ENCODE data around the gene ALOX5.

ALOX5 gene

DNA sequence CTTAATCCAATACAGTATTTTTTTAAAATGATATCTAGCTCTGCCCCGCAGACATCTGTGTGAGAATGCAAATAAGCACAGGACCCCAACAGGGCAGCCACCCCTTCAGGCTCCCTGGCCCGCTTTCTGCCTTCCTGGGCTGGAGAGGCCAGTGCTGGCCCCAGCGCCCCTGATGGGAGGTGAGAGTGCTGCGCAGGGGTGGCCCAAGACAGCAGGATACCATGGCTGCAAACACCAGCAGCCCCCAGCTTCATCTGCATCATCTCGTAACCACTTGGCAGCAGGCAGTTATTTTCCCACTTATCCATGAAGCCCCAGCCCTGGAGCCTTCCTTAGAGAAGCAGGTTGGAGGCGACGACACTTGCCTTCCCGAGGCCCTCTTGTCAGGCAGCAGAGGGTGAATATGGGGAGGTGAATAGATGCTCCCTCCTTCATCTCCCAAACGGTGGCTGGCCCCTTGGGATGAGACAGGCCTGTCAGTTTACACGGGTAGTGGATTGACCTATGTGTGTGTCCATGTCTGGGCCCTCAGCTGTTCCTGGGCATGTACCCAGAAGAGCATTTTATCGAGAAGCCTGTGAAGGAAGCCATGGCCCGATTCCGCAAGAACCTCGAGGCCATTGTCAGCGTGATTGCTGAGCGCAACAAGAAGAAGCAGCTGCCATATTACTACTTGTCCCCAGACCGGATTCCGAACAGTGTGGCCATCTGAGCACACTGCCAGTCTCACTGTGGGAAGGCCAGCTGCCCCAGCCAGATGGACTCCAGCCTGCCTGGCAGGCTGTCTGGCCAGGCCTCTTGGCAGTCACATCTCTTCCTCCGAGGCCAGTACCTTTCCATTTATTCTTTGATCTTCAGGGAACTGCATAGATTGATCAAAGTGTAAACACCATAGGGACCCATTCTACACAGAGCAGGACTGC lies 71.2 kb downstream of the ALOX5 start:
- DNase-seq = no peak

DNA sequence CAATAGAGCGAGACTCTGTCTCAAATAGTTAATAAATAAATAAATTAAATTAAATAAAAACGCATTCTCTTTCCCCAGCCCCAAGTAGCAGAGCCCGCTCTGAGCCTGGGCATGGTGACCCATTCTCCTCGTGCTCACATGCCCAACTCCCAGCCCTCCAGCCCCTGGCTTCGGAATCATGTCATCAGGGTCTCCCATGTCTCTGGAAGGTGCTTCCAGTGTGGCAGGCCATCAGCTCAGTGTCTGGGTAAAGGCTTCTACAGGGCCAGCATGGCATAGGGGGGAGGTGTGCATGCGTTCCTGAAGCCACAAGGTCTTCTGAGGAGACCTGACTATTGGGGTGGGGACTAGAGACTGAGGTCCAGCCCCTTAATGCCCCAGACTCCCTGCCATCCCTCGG lies 72.8 kb downstream of the ALOX5 start:
- no peak for DNase-seq

DNA sequence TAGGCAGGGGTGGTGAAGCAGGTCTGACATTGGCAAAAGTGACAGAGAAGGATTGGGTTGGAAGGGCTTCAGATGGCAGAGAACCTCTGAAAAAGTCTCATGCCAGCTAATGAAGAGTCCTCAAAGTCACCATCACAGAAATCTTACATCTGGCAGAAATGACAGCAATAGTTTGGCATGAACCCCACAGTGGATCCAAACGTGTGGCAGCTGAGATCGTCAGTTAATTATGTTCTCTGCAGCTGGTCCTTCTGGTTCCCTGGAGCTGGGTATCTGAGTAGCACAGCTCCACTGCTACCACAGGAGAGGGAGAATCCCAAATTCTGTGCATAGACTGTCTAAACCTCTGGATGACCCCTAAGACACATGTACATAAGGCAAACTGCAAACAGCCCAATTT lies 73.4 kb downstream of the ALOX5 start:
- DNase-seq = no peak

DNA sequence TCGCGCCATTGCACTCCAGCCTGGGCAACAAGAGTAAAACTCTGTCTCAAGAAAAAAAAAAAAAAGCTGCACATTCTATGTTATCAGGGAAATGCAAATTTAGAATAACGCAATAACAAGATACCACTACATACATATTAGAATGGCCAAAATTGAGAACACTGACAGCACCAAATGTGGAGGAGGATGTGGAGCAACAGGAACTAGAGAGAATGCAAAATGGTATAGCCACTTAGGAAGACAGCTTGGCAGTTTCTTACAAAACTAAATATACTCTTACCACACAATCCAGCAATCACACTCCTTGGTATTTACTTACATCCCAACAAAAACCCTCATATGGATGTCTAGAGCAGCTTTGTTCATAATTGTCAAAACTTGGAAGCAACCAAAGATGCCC lies 76.8 kb downstream of the ALOX5 start:
- DNase-seq = no peak

DNA sequence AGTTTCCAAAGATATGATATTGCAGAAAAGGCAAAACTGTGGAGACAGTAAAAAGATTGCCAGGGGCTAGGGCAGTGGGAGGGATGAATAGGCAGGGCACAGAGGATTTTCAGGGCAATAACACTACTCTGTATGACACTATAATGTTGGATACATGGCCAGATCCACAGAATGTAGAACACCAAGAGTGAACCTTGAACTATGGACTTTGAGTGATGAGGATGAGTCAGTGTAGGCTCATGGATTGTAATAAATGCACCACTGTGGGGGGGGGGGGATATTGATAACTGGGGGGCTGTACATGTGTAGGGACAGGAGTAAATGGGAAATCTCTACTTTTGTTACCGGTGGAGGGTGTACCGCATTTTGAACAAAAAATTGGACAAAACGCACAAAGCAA lies 77.4 kb downstream of the ALOX5 start:
- no peak for DNase-seq

DNA sequence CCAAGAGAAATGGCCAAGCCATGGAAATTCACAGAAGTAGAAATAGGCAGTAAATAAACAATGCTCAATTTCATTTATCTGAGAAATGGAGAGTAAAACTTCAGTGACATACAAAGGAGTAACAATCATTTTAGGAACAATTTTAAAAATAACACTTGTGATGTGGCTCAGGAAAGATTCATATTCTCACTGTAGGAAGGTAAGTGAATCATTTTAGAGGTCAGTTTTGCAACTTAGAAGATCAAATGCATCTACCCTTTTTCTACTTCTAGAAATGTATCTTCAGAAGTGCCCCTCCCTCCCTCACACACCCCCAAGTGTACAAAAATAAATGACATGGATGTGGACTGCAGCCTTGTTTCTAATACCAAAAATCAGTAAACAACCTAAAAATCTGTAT lies 78.3 kb downstream of the ALOX5 start:
- no peak for DNase-seq

DNA sequence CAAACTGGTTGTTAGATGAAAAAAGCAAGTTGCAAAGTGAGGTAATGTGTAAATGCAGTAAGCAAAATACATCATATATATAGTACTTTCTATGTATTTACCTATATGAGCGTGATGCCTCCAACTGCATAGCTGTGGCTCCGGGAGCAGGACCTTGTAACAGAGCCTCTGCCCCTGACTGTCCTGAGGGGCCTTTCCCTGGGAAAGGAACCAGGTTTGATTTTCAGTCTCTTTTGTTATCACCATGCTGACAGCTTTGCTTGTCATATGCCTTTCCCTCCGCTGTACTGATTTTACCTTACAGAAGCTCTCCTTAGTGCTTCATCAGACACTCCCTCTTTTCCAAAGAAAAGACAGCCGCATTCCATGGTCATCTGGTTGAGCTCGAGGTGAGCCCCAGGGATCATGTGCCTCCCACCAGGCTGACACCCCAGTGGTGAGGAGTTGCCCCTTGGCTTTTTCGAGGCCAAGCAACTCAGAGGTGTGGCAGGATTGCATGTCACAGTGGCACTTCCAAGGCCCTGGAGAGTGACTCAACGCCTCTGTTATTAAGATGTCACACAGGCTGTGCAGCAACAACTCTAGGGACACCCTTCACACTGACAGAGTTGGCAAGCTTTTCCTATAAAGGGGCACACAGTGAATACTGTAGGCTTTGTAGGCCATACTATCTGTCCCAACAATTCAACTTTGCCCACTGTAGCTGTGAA lies 78.9 kb downstream of the ALOX5 start:
- DNase-seq = no peak

DNA sequence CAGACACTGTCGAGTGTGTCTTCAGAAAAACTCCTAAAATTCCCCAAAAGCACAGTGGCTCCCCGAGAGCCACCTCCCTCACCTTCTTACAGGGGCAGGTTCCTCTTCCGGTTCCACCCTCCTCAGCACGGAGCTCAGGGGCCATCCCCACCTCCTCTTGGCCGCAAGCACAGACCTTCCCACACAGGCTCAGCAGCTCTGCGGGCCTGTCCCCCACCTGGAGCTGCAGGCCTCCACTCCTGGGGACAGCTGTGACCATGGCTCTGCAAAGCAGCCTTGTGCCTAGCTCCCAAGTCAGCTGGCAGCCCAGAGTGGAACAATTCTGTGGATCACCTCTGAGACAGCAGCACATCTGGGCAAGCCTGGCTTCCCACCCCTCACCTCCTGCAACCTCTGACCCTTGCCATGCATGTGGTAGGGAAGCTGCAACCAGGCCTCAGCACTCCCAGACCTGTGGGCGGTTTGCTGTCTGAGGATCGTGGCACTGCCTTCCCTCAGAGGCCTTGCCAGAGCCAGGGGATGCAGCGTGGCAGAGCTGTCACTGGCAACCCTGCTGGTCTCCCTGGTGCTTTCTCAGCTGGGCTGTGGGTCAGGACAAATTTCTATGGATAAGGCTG lies 79.7 kb downstream of the ALOX5 start:
- DNase-seq = no peak

DNA sequence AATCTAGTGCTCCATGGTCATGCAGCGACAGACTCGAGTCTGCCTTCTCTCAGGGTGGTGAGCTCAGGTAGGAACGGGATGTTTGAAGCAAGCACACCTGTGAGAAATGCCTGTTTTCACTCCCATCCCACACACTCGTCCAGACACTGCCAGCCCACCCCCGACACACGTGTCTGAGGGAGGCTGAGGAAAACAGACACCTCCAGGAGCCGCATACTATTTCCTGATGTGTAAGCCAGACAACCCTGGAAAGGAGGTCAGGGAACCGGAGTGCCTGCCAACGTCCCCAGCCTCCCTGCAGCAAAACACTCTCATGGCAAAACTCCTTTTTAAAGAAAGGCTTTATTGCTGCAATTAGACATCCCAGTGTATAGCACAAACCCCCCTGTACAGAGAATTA lies 80.2 kb downstream of the ALOX5 start:
- no peak for DNase-seq

DNA sequence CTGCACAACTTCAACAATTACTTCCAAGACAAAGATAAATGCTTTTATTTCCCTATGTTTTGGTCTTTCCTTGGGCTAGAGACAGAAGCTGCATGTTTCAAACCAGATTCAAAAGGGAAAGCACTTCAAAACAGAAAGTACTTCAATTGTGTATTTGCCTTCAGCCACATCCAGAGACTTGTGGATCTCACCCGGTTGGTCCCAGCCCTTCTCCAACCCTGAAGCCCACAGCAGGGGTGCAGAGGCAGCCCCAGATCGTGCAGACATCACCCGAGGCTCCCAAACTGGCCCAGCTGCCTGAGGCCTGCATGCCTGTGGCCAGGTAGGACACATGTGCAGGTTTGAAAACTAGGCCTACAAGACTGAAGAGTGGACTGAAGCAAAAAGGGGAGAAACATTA lies 80.8 kb downstream of the ALOX5 start:
- no peak for DNase-seq

DNA sequence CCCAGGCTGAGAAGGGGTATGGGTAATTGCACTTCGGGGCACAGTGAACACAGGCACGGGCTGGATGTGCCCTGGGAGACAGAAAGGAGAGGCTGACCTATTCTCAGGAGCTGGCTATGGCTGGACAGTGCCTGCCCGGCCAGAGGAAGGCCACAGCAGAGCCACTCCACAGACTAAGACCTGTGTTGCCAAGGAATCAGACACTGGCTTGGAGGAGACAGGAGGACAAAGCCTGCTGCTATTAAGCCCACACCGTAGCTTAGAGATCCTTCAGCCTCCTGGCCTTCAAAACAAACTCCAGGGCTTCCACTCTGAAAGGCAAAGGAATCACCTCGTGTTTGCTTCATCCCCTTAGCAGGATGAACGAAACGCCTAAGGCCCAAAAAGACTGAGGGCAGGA lies 82.2 kb downstream of the ALOX5 start:
- DNase-seq = no peak

DNA sequence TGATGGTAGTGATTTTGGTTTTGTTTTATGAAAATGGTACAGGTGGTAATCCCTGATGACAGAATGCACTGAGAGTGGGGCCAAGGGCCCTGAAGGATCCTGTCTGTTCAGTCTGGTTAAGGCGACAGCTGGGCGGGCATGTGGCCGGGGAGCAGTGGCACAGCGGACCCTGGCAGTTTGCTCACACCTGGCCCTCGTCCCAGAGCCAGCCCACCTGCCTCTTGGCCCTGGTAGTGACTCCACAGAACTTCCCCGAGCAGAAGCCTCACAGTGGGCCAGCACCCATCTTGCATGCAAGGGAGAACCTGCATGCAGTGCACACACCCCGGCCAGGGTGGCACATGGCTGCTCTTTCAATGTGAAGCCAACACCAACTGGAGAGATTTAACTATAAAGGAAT lies 82.8 kb downstream of the ALOX5 start:
- no peak for DNase-seq

DNA sequence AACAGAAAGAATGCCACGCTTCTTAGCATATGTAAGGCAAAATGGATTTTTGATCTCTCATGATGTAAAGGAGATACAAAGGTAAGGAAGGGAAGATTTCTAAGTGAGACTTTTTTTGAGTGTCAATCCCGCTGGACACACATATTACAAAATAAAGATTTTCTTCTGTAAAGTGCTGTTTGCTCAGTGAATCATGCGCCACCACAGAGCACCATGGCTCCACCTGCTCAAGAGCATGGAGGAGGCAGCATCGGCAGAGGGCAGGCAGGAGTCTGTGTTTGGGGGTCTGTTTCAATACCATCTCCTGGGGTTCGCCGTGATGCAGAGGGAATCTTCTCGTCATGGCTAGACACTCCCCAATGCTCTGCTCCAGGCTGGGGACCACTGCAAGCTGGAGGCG lies 83.5 kb downstream of the ALOX5 start:
- DNase-seq = no peak

DNA sequence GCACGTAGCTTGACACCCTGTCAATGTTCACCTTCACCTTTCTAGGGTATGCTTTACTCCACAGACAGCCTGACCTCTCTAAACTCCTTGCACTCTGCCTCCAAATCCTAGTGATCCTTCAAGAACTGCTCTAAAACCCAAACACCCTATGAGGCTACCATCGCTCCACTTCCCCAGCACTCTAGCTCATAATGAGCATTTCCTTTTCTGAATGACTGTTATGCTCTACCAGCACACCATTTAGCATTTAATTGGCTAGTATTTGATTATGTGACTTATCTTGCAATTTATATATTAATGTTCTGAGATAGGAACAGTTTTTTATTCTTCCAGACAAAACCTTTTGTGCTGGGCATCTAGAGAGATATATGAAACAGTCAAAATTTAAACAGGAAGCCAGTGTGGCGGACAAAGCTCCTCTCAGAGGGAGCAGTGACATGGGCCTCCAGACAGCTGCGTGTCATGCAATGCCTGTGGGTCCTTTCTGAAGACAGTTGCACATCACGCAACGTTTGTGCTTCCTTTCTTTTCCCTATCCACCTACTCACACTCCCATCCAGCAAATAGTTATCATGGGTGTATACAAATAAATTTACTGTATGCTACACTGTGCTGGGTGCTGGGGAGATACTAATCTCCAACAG lies 86.3 kb downstream of the ALOX5 start:
- DNase-seq = no peak

DNA sequence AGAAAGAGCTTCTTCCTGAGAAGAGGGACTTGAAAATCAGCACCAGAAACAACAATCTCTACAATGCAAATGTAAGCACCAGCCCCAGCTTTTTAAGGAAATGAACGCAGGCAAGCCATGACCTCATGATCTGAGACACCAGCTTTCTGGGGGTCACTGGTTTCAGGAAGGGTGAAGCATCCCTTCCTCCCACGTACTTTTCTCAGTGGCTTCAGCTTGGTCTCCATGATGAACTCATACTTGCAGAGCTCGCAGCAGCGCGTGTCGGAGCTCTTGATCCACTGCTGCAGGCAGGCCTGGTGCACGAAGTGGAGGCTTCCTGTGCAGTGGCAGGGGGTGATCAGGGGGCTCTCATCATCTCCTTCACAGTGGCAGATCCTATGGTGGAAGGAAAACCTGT lies 87.0 kb downstream of the ALOX5 start:
- DNase-seq = no peak

DNA sequence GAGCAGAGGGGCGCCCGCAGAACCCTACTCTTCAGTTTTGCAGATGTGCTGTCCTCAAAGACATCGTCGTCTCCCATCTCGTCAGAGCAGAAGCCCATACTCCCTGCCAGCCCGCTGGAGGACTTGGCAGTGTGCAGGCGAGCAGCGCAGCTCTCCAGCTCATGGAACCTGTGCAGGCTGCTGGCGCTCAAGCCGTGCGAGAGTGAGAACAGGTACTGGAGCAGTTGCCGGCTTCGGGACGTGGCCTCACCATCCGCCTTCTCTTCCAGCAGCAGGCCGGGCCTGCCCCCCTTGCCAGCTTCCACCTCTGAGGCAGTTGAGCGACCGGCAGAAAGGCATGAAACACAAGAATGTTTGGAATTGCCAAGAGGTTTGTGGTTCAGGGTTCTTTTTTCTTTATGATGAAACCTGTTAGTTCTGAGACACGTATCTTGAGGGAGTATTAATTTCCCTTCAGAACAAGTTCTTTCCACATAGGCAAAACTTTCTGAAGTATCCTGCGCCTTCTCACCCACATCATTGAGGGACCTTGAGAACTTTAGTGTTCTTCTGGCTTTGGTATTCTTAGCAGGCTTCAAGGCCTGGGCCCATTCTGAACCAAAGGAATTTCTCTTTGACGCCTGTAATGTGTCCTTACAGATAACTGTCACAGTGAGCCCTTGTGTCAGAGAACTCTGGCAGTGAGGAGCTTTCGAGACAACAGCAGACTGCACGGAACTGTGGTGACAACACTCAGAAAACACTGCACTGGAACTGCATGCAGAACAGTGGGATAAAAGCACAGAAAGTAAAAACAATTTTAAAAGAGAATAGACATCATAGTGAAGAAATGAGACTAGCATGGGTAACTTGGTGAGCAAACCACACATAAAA lies 89.5 kb downstream of the ALOX5 start:
- DNase-seq = no peak

DNA sequence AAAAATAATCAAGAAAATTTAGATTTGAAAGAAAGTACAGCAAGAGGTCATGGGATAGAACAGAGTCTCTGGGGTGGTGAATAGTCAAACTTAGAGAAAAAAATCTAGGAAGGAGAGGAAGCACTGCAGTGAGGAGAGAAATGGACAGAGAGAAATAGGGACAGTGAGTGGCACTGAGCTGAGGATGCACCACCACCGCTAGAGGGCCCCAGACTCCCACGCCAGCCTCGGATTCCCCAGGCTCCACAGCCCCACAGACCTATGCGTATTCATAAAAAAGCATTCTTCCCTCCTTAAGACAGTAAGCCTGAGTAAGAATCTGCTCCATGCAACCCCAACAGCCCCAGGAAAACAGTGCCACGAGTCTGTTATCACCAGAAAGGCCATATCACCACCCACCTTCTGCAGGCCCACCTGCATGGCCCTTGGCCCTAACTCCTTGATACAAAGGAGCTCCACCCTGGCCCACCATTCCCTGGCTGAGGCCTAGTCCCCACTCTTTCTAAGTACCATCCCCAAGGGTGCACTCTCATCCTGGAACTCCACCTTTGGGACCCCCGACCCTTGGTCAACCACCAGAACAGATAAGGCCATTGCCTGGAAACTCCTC lies 91.0 kb downstream of the ALOX5 start:
- DNase-seq = peak; percentile 75

DNA sequence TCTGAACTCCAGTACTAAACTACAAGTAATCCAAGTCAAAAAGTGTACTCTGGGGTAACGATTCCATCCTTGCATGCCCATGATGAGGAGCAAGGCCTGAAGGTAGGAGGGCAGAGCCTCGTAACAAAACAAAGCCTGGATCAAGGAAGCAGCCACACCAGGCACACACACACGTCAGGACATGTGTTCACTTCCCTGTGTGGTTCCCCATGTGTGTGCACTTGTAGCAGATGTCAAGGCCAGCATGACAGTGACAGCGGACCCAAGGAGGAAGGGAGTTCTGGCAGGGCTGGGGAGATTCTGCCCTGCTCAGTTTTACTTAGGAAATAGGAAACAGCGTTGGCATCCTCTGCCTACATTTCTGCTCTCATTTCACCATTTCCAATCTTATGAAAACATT lies 92.8 kb downstream of the ALOX5 start:
- DNase-seq = no peak

DNA sequence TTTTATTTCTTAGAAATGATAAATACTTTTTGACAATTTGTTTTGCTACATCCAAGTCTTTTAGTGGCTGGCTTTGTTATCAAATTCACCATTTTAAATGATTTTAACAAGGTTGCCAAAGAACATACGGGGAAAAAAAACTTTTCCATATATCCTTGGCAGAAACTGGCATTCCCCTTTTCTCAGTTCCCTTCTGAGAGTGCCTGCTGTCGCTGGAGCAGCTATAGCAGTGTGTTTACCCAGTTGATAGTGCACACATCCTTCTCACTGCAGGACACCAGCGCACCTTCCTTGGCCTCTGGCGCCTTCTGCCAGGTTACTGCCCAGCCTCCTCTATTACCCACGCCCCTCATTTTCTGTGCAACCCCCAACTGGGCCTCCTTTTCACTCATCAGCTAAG lies 94.1 kb downstream of the ALOX5 start:
- no peak for DNase-seq

DNA sequence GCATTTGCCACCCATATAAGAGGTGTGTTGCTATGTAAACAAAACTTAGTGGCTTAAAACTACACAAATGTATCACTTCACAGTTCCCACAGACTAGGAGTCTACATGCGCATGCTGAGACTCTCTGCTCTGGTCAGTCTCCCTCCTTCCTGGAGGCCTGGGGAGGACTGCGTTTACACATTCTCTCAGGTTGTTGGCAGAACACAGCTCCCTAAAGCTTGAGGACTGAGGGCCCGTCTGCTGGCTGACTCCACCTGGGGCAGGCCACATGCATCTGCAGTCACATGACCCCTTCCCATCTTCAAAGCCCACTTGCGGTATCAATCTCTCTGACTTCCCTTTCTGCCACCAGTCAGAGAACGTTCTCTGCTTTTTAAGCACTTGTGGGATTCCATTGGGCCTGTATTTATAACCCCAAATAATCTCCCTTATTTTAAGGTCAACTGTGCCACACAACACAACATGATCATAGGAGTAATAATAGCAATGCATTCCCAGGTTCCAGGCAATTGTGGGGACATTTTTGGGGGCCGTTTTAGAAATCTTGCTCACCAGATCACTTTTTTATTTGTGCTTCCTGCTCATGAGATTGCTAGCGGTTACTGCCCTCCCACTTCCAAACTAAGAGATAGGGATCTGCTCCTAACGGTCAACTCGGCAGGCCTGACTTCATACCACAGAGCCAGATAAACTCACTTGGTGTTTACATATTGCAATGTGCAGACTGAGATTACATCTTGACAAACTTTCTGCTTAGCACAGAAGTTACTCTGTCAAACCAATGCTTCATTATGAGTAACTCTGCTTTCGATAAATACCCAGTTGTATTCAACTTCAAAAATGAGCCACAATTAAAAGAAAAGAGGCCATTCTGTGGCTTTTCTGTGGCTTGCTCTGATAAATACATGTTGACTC lies 96.3 kb downstream of the ALOX5 start:
- DNase-seq = peak; percentile 48

DNA sequence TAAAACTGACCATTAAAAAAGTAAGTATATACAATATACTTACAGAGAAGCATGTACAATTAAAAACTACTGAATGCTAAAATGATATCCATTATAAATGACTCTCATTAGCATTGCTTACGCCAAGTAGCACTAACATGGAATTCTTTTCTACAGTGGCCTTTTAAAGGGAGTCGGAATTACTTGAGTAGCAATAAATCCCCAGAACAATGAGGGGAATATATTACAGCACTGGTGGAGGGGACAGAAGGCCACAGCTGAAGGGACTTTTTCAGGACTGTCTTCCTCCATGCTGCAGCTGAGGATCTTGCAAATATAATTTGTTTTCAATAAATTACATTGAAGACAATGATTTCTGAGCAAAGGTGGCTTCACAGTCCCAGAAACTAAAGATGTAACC lies 97.0 kb downstream of the ALOX5 start:
- no peak for DNase-seq

Measured in activated CD4-positive, alpha-beta T cell treated with anti-CD3 and anti-CD28 coated beads, Interleukin-2, amount 50 U/mL, for 1 hour (primary cell).